A673 (cell line): ENCODE data around the gene TAF11L12.

Experiments used
- CTCF ChIP-seq: fragments of 300-800, 200-600 bp; sonication (generic); conservative IDR thresholded peaks from 2 replicates; pipeline ENCODE4 v1.5.1; 2017; ENCODE audit warnings: low read depth, mild to moderate bottlenecking, antibody characterized with exemption, low read length, moderate library complexity, mixed read lengths
- EZH2 ChIP-seq: fragments of 200-600 bp; sonication (generic); IDR thresholded peaks from 2 replicates; pipeline ENCODE4 v1.6.1; 2017; ENCODE audit warnings: borderline replicate concordance, low read depth, mild to moderate bottlenecking, mixed read lengths, antibody characterized with exemption, low read length; ENCODE audit not compliant: poor library complexity, severe bottlenecking

GRCh38 chr5:17634160-17634559, 24.0 kb downstream of the TAF11L12 start, which contains the start of gene TAF11L14:
- TF ChIP-seq CTCF (no peak), EZH2 (no peak)
